K562 (cell line): Measurements from ENCODE around the gene FGD1. TPM values are rescaled to one million over a fixed set of nuclear protein-coding genes. Genes with fewer than 3 reads are reported as not detected.

Experiments
- ATAC-seq: fragments of 200-7000 bp; cut with Tn5 transposase; 3 replicates; pipeline ENCODE4 v1.9.1; 2020; ENCODE audit warnings: moderate library complexity
- BruUV-seq: library from RNA; stranded (reverse); fragments of 400-500 nt; replicated peaks from 2 replicates; lab custom pipeline; 2021; lab: Mats Ljungman, UMichigan
- CTCF ChIA-PET: fragments of 300-600 bp; formaldehyde crosslinking; extraction: SDS; loops from one replicate; lab custom pipeline; 2021; ENCODE audit warnings: low intra/inter-chr PET ratio; lab: Yijun Ruan, JAX
- POLR2A ChIA-PET: fragments of 300-600, 350-650 bp; sonication (Branson Sonifier 250); formaldehyde crosslinking; extraction: SDS; loops from one replicate; lab custom pipeline; 2021; ENCODE audit warnings: antibody characterized with exemption, inconsistent platforms; lab: Yijun Ruan, JAX
- DNase-seq, 4 experiments: peaks; one replicate each; pipeline versions ENCODE4 v3.0.0 to v3.0.0-alpha.2; 2011 to 2018; ENCODE audit warnings: low spot score in 3 of 4, mixed read lengths in 3 of 4; ENCODE audit errors: extremely low read depth in 1 of 4
- FAIRE-seq: peaks from 2 replicates; lab custom pipeline; 2011; peaks lifted over from hg19 to GRCh38; lab: Jason Lieb, UNC
- H2AFZ ChIP-seq: 2 replicates; pipeline ENCODE4 v1.6.0; 2011; ENCODE audit warnings: low read depth, low read length, control low read depth, inconsistent platforms
- H3K27ac ChIP-seq: fragments of 200-600 bp; 3 replicates; pipeline ENCODE4 v1.8.0; 2011; ENCODE audit warnings: low read depth, mild to moderate bottlenecking, control low read depth, inconsistent platforms, low read length, moderate library complexity, mixed read lengths; ENCODE audit errors: extremely low read depth
- H3K27me3 ChIP-seq, 2 experiments: fragments of 300-600 bp in 1 of 2; 2 replicates in 1 of 2; 3 replicates in 1 of 2; pipeline versions ENCODE4 v1.6.0 to v1.8.0; 2011; ENCODE audit warnings: inconsistent platforms in 2 of 2, low read length in 2 of 2, mild to moderate bottlenecking in 1 of 2, mixed read lengths in 1 of 2, moderate library complexity in 1 of 2; ENCODE audit not compliant: control insufficient read depth in 2 of 2, insufficient read depth in 2 of 2
- H3K36me3 ChIP-seq: fragments of 300-600 bp; 3 replicates; pipeline ENCODE4 v1.8.0; 2011; ENCODE audit warnings: mild to moderate bottlenecking, low read length, inconsistent platforms; ENCODE audit not compliant: control insufficient read depth, insufficient read depth
- H3K4me1 ChIP-seq, 2 experiments: fragments of 200-600 bp in 1 of 2; replicated peaks in 1 of 2; 2 replicates in 1 of 2; 3 replicates in 1 of 2; pipeline versions ENCODE4 v1.5.1 to v1.8.0; 2011; ENCODE audit warnings: inconsistent platforms in 2 of 2, low read length in 2 of 2, mild to moderate bottlenecking in 1 of 2, mixed read lengths in 1 of 2, moderate library complexity in 1 of 2; ENCODE audit not compliant: control insufficient read depth in 2 of 2, insufficient read depth in 2 of 2
- H3K4me2 ChIP-seq: 2 replicates; pipeline ENCODE4 v1.6.1; 2011; ENCODE audit warnings: low read length, control low read depth, inconsistent platforms, mixed read lengths; ENCODE audit not compliant: insufficient read depth
- H3K4me3 ChIP-seq: fragments of 200-600 bp; sonication (generic), shearing (Covaris generic); 2 replicates; pipeline ENCODE4 v1.5.1; 2016; ENCODE audit warnings: control low read depth, inconsistent platforms
- H3K79me2 ChIP-seq: fragments of 200-600 bp; 3 replicates; pipeline ENCODE4 v1.8.0; 2011; ENCODE audit warnings: low read length, inconsistent platforms; ENCODE audit not compliant: control insufficient read depth, insufficient read depth
- H3K9ac ChIP-seq, 2 experiments: 2 replicates each; pipeline versions ENCODE4 v1.6.0 to v1.6.1; 2011; ENCODE audit warnings: low read depth in 2 of 2, low read length in 2 of 2, control low read depth in 1 of 2, inconsistent platforms in 1 of 2, mild to moderate bottlenecking in 1 of 2, mixed read lengths in 1 of 2; ENCODE audit not compliant: insufficient read depth in 1 of 2
- H3K9me1 ChIP-seq: one replicate; pipeline ENCODE4 v1.6.0; 2011; ENCODE audit warnings: inconsistent platforms, mild to moderate bottlenecking, low read length, moderate library complexity; ENCODE audit not compliant: control insufficient read depth, insufficient read depth
- H3K9me3 ChIP-seq: replicated peaks from 2 replicates; pipeline ENCODE4 v1.5.1; 2011; ENCODE audit warnings: low read depth, low read length, inconsistent platforms; ENCODE audit not compliant: control insufficient read depth, insufficient read depth
- H4K20me1 ChIP-seq: replicated peaks from 2 replicates; pipeline ENCODE4 v1.6.1; 2011; ENCODE audit warnings: low read length, inconsistent platforms, mixed read lengths; ENCODE audit not compliant: control insufficient read depth, insufficient read depth
- FUS ChIP-seq: fragments of 200-400 bp; formaldehyde crosslinking; optimal IDR thresholded peaks from 2 replicates; pipeline ENCODE3; 2017; ENCODE audit warnings: low read depth, low read length
- GABPB1 ChIP-seq: sonication (generic); formaldehyde crosslinking; IDR thresholded peaks from 2 replicates; pipeline ENCODE4 v1.8.0; 2022; ENCODE audit warnings: mild to moderate bottlenecking, missing genetic modification reagents
- HLTF ChIP-seq: fragments of 450-650 bp; IDR thresholded peaks from 2 replicates; pipeline ENCODE4 v1.6.1; 2016
- PTRF ChIP-seq: fragments of 450-650 bp; IDR thresholded peaks from 2 replicates; pipeline ENCODE4 v1.6.1; 2016; ENCODE audit warnings: mild to moderate bottlenecking, missing genetic modification characterization, missing compliant biosample characterization
- RB1 ChIP-seq: fragments of 450-650 bp; IDR thresholded peaks from 2 replicates; pipeline ENCODE4 v1.6.1; 2017; ENCODE audit warnings: low read depth, mild to moderate bottlenecking
- WHSC1 ChIP-seq: IDR thresholded peaks from one replicate; pipeline ENCODE4 v1.6.1; 2012; ENCODE audit warnings: low read length, control low read depth, inconsistent platforms
- ZNF121 ChIP-seq: sonication (generic); formaldehyde crosslinking; conservative IDR thresholded peaks from 2 replicates; pipeline ENCODE4 v1.8.0; 2022; ENCODE audit warnings: missing genetic modification reagents
- ZNF717 ChIP-seq: fragments of 250-450 bp; sonication (Bioruptor Pico); IDR thresholded peaks from 2 replicates; pipeline ENCODE4 v1.5.0; 2021
- ZNF830 ChIP-seq: fragments of 250-450 bp; sonication (Bioruptor Pico); IDR thresholded peaks from 2 replicates; pipeline ENCODE4 v1.5.0; 2021; ENCODE audit warnings: mild to moderate bottlenecking
- WGBS: fragments of 100-300 bp; shearing (Covaris generic); methylation state at CpG from one replicate; pipeline ENCODE4 v1.1.6; 2016; ENCODE audit warnings: low coverage, mixed read lengths; ENCODE audit not compliant: insufficient coverage; ENCODE audit errors: missing lambda C conversion rate; 5-methylcytosine and 5-hydroxymethylcytosine counted together
- in situ Hi-C: fragments of 300-500 bp; cut with MboI; formaldehyde crosslinking; loops from 4 replicates; pipeline ENCODE4 v1.15.0; 2018; ENCODE audit warnings: inconsistent platforms, mixed read lengths
- intact Hi-C: fragments of 100-400 bp; cut with micrococcal nuclease; formaldehyde crosslinking; loops from 2 replicates; pipeline ENCODE4 v1.14.2; 2022
- polyA plus RNA-seq, 8 experiments: library from polyadenylated mRNA; depleted of rRNA in 4 of 8; stranded (reverse) in 5 of 8; unstranded in 3 of 8; fragments of >200 nt; fragmentation: Nextera tagmentation in 2 of 8; fragmentation: Illumina TruSeq in 1 of 8; extraction: Ambion mirVana in 2 of 8; extraction: Trizol in 1 of 8; gene quantifications; 2 replicates each; pipeline versions ENCODE4 v1.2.1 to v1.2.3, GENCODE V29; 2011 to 2014; ENCODE audit warnings: inconsistent platforms in 1 of 8, missing spikeins in 1 of 8
- total RNA-seq, 7 experiments: library from RNA; depleted of rRNA in 6 of 7; stranded (reverse); fragments of >200 nt in 6 of 7; fragmentation: Illumina TruSeq in 2 of 7; extraction: Trizol in 2 of 7; gene quantifications; 2 replicates each; pipeline versions ENCODE4 v1.2.1 to v1.2.3, GENCODE V29; 2011 to 2021; ENCODE audit warnings: low replicate concordance in 1 of 7
- TF ChIP-seq, protein P1 (sequence below): fragments of 250-450 bp; sonication (Bioruptor Pico); IDR thresholded peaks from 2 replicates; pipeline ENCODE4 v1.8.0; 2021; ENCODE audit warnings: moderate library complexity, mild to moderate bottlenecking, inconsistent platforms
- TF ChIP-seq, protein P2 (sequence below): sonication (generic); formaldehyde crosslinking; IDR thresholded peaks from 2 replicates; pipeline ENCODE4 v1.8.0; 2022; ENCODE audit warnings: mild to moderate bottlenecking, missing genetic modification reagents
- TF ChIP-seq, protein P3 (sequence below), 2 experiments: IDR thresholded peaks in 1 of 2; conservative IDR thresholded peaks in 1 of 2; 2 replicates each; pipeline ENCODE4 v1.6.1; 2016; ENCODE audit warnings: low read depth in 2 of 2, mild to moderate bottlenecking in 1 of 2, missing compliant biosample characterization in 1 of 2, missing genetic modification characterization in 1 of 2, moderate library complexity in 1 of 2
- TF ChIP-seq, protein P4 (sequence below): fragments of 450-650 bp; IDR thresholded peaks from 2 replicates; pipeline ENCODE4 v1.7.0; 2016; ENCODE audit warnings: borderline replicate concordance

FGD1 gene
- total and polyA plus RNA-seq, 9 of the 15 experiments (the other 6 are each of a cell fraction or from before 2014, with no cell fraction given), result 0.01 to 0.09 (median 0.04) TPM; not detected in 2

DNA sequence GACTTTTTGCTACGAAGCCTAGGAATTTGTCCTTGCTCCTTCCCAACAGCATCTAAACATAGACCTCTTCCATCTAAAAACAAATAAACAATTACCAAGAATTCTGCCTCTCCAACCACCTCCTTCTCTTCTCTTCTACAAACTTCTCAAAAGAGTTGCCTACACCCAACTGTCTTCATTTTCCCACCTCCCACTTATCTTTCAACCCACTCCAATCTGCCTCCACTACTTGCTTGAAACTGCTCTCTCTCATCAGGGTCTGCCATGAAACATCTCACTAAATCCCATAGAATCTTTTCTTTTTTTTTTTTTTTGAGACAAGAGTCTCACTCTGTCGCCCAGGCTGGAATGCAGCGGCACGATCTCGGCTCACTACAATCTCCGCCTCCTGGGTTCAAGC is 902 bp upstream of the FGD1 start:
- H3K27me3 ChIP-seq, result no peaks in the 10 kb centered on the region; a peak in 1 of 5 replicates
- H3K36me3 ChIP-seq, result no peaks in the 10 kb centered on the region
- H3K27ac ChIP-seq, result no peak overlapping the region
- no peak overlapping the region for H3K9ac ChIP-seq
- H3K4me3 ChIP-seq, result no peak overlapping the region
- CTCF ChIA-PET, result no interaction called here
- in situ Hi-C loops, result no loop called here
- H3K4me1 ChIP-seq, result peaks cover 3 to 24% of the 10 kb centered on the region in 2 experiments; a peak in 2 of 5 replicates
- 29% methylated on average over 6 of the region's 6 CpGs for WGBS
- ATAC-seq, result no peak
- no peak overlapping the region for H3K4me2 ChIP-seq
- no peak overlapping the region for H2AFZ ChIP-seq
- POLR2A ChIA-PET, result no interaction called here
- intact Hi-C loops, result no loop called here
- no peak for DNase-seq
- no peaks in the 10 kb centered on the region for H3K9me1 ChIP-seq
- H3K79me2 ChIP-seq, result no peaks in the 10 kb centered on the region
- FAIRE-seq, result no peak
- no peaks in the 10 kb centered on the region for H3K9me3 ChIP-seq
- no peaks in the 10 kb centered on the region for H4K20me1 ChIP-seq
- BruUV-seq, result no TSS peak
- TF ChIP-seq WHSC1 (no peak), PTRF (no peak), RB1 (no peak), HLTF (no peak), ZNF830 (CRISPR knock-in tag) (no peak), FUS (no peak), ZNF717 (CRISPR knock-in tag) (no peak), GABPB1 (CRISPR knock-in tag) (no peak), ZNF121 (no peak)
- TF ChIP-seq, protein P1, sequence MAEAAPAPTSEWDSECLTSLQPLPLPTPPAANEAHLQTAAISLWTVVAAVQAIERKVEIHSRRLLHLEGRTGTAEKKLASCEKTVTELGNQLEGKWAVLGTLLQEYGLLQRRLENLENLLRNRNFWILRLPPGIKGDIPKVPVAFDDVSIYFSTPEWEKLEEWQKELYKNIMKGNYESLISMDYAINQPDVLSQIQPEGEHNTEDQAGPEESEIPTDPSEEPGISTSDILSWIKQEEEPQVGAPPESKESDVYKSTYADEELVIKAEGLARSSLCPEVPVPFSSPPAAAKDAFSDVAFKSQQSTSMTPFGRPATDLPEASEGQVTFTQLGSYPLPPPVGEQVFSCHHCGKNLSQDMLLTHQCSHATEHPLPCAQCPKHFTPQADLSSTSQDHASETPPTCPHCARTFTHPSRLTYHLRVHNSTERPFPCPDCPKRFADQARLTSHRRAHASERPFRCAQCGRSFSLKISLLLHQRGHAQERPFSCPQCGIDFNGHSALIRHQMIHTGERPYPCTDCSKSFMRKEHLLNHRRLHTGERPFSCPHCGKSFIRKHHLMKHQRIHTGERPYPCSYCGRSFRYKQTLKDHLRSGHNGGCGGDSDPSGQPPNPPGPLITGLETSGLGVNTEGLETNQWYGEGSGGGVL, result no peak
- TF ChIP-seq, protein P2, sequence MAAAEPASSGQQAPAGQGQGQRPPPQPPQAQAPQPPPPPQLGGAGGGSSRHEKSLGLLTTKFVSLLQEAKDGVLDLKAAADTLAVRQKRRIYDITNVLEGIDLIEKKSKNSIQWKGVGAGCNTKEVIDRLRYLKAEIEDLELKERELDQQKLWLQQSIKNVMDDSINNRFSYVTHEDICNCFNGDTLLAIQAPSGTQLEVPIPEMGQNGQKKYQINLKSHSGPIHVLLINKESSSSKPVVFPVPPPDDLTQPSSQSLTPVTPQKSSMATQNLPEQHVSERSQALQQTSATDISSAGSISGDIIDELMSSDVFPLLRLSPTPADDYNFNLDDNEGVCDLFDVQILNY (CRISPR knock-in tag), result no peak
- TF ChIP-seq, protein P3, sequence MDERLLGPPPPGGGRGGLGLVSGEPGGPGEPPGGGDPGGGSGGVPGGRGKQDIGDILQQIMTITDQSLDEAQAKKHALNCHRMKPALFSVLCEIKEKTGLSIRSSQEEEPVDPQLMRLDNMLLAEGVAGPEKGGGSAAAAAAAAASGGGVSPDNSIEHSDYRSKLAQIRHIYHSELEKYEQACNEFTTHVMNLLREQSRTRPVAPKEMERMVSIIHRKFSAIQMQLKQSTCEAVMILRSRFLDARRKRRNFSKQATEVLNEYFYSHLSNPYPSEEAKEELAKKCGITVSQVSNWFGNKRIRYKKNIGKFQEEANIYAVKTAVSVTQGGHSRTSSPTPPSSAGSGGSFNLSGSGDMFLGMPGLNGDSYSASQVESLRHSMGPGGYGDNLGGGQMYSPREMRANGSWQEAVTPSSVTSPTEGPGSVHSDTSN (CRISPR knock-in tag; IDR thresholded peaks at IDR 0.05; ENCODE audit: low read depth), result no peak
- TF ChIP-seq, protein P3 (tag; conservative IDR thresholded peaks at IDR 0.05; ENCODE audit: low read depth), result no peak
- TF ChIP-seq, protein P4, sequence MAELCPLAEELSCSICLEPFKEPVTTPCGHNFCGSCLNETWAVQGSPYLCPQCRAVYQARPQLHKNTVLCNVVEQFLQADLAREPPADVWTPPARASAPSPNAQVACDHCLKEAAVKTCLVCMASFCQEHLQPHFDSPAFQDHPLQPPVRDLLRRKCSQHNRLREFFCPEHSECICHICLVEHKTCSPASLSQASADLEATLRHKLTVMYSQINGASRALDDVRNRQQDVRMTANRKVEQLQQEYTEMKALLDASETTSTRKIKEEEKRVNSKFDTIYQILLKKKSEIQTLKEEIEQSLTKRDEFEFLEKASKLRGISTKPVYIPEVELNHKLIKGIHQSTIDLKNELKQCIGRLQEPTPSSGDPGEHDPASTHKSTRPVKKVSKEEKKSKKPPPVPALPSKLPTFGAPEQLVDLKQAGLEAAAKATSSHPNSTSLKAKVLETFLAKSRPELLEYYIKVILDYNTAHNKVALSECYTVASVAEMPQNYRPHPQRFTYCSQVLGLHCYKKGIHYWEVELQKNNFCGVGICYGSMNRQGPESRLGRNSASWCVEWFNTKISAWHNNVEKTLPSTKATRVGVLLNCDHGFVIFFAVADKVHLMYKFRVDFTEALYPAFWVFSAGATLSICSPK, result no peak
